Muscle layer of duodenum (tissue), 2 donors: Measurements from ENCODE around the gene NGEF.

Experiments
- H3K27ac ChIP-seq: one replicate; pipeline ENCODE4 v1.7.0; 2013; ENCODE audit warnings: mild to moderate bottlenecking, low read length
- H3K27me3 ChIP-seq: one replicate; pipeline ENCODE4 v1.7.0; 2013; ENCODE audit warnings: low read depth, mild to moderate bottlenecking, control low read depth, low read length
- H3K36me3 ChIP-seq, 2 donors: one replicate each; pipeline ENCODE4 v1.7.0; 2013; ENCODE audit warnings: low read length in 2 of 2, control low read depth in 1 of 2, mild to moderate bottlenecking in 1 of 2; ENCODE audit not compliant: insufficient read depth in 2 of 2, control insufficient read depth in 1 of 2
- H3K4me1 ChIP-seq, 2 donors: one replicate each; pipeline ENCODE4 v1.7.0; 2013; ENCODE audit warnings: low read length in 2 of 2, mild to moderate bottlenecking in 2 of 2, control low read depth in 1 of 2, moderate library complexity in 1 of 2; ENCODE audit not compliant: insufficient read depth in 2 of 2, control insufficient read depth in 1 of 2
- H3K4me3 ChIP-seq, 2 donors: one replicate each; pipeline ENCODE4 v1.7.0; 2013; ENCODE audit warnings: low read length in 2 of 2, low read depth in 1 of 2, mild to moderate bottlenecking in 1 of 2
- H3K9me3 ChIP-seq, 2 donors: one replicate each; pipeline ENCODE4 v1.7.0; 2013; ENCODE audit warnings: low read length in 2 of 2, control low read depth in 1 of 2, mild to moderate bottlenecking in 1 of 2; ENCODE audit not compliant: control insufficient read depth in 1 of 2
- donor health status: healthy.

Gene NGEF

GRCh38 chr2:232929303-232930058, 83.6 kb downstream of the NGEF start:
- no peak overlapping the region for H3K27ac ChIP-seq
- H3K4me1 ChIP-seq = peaks cover 0 to 24% of the 10 kb centered on the region in 2 donors
- no peaks in the 10 kb centered on the region for H3K36me3 ChIP-seq
- H3K27me3 ChIP-seq = peaks cover 18% of the 10 kb centered on the region
- H3K9me3 ChIP-seq = no peaks in the 10 kb centered on the region
- H3K4me3 ChIP-seq = no peak overlapping the region

GRCh38 chr2:232928551-232929302, 84.3 kb downstream of the NGEF start:
- Histone ChIP-seq H3K36me3 (no peaks in the 10 kb centered on the region), H3K27ac (no peak overlapping the region), H3K9me3 (no peaks in the 10 kb centered on the region), H3K4me1 (peaks cover 0 to 24% of the 10 kb centered on the region in 2 donors), H3K4me3 (peak overlapping the region in 1 of 2 donors; percentile 38), H3K27me3 (peaks cover 18% of the 10 kb centered on the region)

DNA sequence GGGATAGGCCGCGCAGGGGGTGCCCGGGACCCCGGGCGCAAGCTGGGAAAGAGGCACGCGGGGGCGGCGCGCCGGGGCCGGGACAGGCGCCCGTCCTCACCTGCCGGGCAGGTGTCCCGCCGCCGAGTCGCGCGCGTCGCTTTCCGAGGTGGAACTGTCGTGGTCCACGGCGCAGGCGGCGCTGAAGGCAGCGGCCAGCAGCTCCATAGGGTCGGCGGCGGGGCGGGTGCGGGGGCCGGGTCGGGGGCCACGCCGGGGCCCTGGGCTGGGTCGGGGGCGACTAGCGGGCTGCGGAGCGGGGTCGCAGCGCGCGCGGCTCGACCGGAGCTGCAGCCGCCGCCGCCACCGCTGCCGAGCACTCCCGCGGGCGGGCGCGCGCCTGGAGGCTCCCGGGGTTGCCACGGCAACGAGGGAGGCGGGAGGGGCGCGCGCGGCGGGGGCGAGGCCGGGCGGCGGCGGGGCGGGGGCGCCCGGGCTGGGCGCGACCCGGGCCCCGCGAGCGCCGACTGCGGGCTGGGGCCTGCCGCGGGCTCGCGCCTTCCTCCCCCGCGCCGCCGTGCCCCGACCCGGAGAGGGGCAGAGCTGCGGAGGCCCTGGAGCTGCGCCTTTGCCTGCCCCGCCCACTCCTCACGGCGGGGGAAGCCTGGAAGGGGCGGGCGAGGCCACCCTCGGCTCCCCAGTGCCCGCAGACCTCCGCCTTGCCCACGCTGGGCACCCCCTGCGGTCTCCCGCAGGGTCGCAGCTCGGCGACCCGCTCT, 85.1 kb downstream of the NGEF start:
- H3K4me1 ChIP-seq = peaks cover 0 to 24% of the 10 kb centered on the region in 2 donors
- no peak overlapping the region for H3K27ac ChIP-seq
- H3K4me3 ChIP-seq = peak overlapping the region in 1 of 2 donors; percentile 61
- H3K27me3 ChIP-seq = peaks cover 18% of the 10 kb centered on the region
- no peaks in the 10 kb centered on the region for H3K9me3 ChIP-seq
- H3K36me3 ChIP-seq = no peaks in the 10 kb centered on the region

- Histone ChIP-seq H3K27me3 (peaks cover 18% of the 10 kb centered on the region), H3K4me3 (peak overlapping the region in 1 of 2 donors; percentile 61), H3K4me1 (peaks cover 0 to 24% of the 10 kb centered on the region in 2 donors), H3K9me3 (no peaks in the 10 kb centered on the region), H3K27ac (no peak overlapping the region), H3K36me3 (no peaks in the 10 kb centered on the region)
Observed at GRCh38 chr2:232927032-232927792, 85.8 kb downstream of the NGEF start.

DNA sequence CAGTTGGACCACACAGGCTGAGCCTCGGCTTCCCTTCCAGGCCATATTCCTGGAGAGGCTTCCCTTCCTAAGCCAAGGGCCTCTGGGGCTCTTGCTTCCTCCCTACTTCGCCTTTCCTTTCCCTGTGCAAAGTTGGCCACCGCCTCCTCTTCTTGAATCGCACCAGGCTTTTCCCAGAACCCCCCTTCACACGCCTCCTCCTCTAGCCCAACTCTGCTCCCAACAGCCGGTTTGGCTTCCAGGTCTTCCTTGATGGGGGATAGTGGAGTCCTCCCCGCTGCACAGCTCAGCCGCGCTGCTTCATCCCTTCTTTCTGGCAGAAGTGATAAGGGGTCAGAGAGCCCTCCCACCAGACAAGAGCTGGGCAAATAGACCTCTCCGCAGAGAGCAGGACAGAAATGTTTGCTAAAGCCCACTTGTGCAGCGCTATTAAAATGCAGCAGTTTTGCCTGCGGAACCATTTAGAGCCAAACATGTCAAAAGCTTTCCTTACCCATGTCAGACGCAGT, 86.6 kb downstream of the NGEF start:
- H3K9me3 ChIP-seq = no peaks in the 10 kb centered on the region
- peaks cover 18% of the 10 kb centered on the region for H3K27me3 ChIP-seq
- no peak overlapping the region for H3K27ac ChIP-seq
- no peaks in the 10 kb centered on the region for H3K36me3 ChIP-seq
- peaks cover 0 to 24% of the 10 kb centered on the region in 2 donors for H3K4me1 ChIP-seq
- peak overlapping the region in 1 of 2 donors; percentile 61 for H3K4me3 ChIP-seq

DNA sequence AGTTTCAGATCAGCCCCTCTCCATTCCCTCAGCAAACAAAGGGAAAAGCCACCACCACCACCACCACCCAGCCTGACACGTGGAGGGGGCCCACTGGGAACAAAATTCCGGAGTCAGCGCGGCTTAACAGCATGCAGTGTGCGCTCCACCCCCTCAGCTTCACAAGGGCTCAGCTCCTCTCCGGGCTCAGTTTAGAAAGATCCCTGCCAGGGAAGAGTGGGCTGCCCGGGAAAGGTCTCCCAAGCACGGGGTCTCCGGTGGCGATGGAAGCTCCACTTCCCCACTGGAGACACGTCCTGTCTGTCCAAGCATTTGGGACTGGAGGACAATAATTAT, 87.3 kb downstream of the NGEF start:
- H3K4me1 ChIP-seq = peaks cover 0 to 24% of the 10 kb centered on the region in 2 donors
- H3K27me3 ChIP-seq = peaks cover 18% of the 10 kb centered on the region
- no peak overlapping the region for H3K27ac ChIP-seq
- H3K9me3 ChIP-seq = no peaks in the 10 kb centered on the region
- H3K36me3 ChIP-seq = no peaks in the 10 kb centered on the region
- H3K4me3 ChIP-seq = no peak overlapping the region

GRCh38 chr2:232925153-232925820, 87.8 kb downstream of the NGEF start:
- Histone ChIP-seq H3K27ac (no peak overlapping the region), H3K36me3 (no peaks in the 10 kb centered on the region)

DNA sequence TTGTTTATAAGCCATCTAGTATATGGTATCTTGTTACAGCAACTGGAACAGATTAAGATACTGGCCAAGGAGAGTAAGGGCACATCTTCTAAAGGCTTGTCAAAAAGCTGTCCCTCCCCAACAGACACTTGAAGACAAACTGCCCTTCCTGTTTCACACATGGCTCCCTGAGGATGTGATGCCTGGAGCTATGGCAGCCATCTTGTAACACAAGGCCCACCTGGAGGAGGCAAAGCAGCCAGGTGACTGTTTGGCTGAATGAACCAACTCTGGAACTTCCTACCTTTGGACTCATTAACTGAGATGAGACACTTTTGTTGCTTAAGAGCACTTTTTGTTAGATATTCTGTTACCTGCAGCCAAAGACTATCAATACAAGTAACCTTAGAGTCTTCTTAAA, 88.6 kb downstream of the NGEF start:
- Histone ChIP-seq H3K4me3 (no peak overlapping the region), H3K27ac (no peak overlapping the region), H3K4me1 (peaks cover 0 to 24% of the 10 kb centered on the region in 2 donors), H3K9me3 (peaks cover 0 to 2% of the 10 kb centered on the region in 2 donors), H3K27me3 (peaks cover 18% of the 10 kb centered on the region), H3K36me3 (no peaks in the 10 kb centered on the region)

More at GRCh38 chr2:232925153-232925820, 87.8 kb downstream of the NGEF start:
- H3K27me3 ChIP-seq = peaks cover 18% of the 10 kb centered on the region
- no peak overlapping the region for H3K4me3 ChIP-seq
- H3K9me3 ChIP-seq = no peaks in the 10 kb centered on the region
- H3K4me1 ChIP-seq = peaks cover 0 to 24% of the 10 kb centered on the region in 2 donors

GRCh38 chr2:232920760-232921159, 92.3 kb downstream of the NGEF start:
- Histone ChIP-seq H3K4me1 (no peaks in the 10 kb centered on the region), H3K4me3 (no peak overlapping the region), H3K36me3 (no peaks in the 10 kb centered on the region), H3K9me3 (peaks cover 0 to 2% of the 10 kb centered on the region in 2 donors), H3K27me3 (peaks cover 9% of the 10 kb centered on the region), H3K27ac (no peak overlapping the region)

GRCh38 chr2:232920055-232920454, 93.0 kb downstream of the NGEF start:
- Histone ChIP-seq H3K4me1 (no peaks in the 10 kb centered on the region), H3K27me3 (peaks cover 2% of the 10 kb centered on the region), H3K36me3 (no peaks in the 10 kb centered on the region), H3K4me3 (no peak overlapping the region), H3K9me3 (peaks cover 0 to 2% of the 10 kb centered on the region in 2 donors), H3K27ac (no peak overlapping the region)
